Adrenal gland (tissue), 5 donors: Measurements from ENCODE around the gene ATP2B3.

Source experiments
- POLR2A ChIP-seq, 2 donors: fragments of 450-650 bp; IDR thresholded peaks; one replicate each; pipeline ENCODE4 v1.6.1; 2017; ENCODE audit warnings: antibody characterized with exemption in 2 of 2, mild to moderate bottlenecking in 2 of 2, moderate library complexity in 1 of 2
- TF ChIP-seq, protein P1 (sequence below), 6 experiments: fragments of 450-650 bp in 4 of 6; fragments of 200-600 bp in 2 of 6; sonication (generic) in 1 of 6; IDR thresholded peaks; 1 replicate in 5 of 6; 2 replicates in 1 of 6; pipeline versions ENCODE4 v1.5.1 to v1.8.0; 2016 to 2021; ENCODE audit warnings: antibody characterized with exemption in 6 of 6, mild to moderate bottlenecking in 2 of 6, moderate library complexity in 1 of 6
- donor health status: DM: no; HTN: no; CAD: no.

DNA sequence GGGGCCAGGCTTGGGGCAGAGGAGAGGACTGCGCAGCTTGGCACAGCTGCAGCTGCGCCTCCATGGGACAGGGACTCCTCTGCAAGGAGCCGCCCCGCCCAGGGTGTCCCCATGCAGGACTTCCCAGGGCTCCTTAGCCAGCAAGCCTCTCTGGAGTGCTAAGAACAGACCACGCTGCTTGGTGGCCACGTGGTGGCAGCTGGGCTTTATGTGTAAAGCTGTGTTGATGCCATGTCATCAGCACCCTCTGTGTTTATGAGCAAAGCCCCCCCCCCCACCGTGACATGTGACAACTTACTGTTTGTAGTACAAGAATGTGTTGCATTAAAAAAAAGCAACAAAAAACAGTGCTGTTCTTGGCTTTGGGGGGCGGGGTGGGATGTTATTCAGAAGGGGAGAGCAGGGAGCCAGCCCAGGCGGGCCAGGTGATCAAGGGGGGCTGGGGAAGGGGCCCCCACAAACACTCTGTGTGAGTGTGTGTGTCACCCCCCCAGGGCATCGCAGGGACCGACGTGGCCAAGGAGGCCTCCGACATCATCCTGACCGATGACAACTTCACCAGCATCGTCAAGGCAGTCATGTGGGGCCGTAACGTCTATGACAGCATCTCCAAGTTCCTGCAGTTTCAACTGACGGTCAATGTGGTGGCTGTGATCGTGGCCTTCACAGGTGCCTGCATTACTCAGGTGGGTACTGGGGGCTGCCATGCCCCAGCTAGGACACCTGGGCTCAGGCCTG lies 40.3 kb downstream of the ATP2B3 start:
- no peak for TF ChIP-seq POLR2A (IDR thresholded peaks at IDR 0.05)
- TF ChIP-seq, protein P1, sequence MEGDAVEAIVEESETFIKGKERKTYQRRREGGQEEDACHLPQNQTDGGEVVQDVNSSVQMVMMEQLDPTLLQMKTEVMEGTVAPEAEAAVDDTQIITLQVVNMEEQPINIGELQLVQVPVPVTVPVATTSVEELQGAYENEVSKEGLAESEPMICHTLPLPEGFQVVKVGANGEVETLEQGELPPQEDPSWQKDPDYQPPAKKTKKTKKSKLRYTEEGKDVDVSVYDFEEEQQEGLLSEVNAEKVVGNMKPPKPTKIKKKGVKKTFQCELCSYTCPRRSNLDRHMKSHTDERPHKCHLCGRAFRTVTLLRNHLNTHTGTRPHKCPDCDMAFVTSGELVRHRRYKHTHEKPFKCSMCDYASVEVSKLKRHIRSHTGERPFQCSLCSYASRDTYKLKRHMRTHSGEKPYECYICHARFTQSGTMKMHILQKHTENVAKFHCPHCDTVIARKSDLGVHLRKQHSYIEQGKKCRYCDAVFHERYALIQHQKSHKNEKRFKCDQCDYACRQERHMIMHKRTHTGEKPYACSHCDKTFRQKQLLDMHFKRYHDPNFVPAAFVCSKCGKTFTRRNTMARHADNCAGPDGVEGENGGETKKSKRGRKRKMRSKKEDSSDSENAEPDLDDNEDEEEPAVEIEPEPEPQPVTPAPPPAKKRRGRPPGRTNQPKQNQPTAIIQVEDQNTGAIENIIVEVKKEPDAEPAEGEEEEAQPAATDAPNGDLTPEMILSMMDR (IDR thresholded peaks at IDR 0.05) = no peak
